ENCODE results near the gene KRCC1.
"Not testable (repeated sequence)": the region's sequence is repeated elsewhere in the genome, so short reads cannot be mapped to it uniquely, and the experiment has no call there.

Gene KRCC1

GRCh38 chr2:87996570-87996969 lies 59.0 kb downstream of the KRCC1 start:
- no peak for DNase-seq

- no peak for DNase-seq
Observed at GRCh38 chr2:87995756-87996155, 59.8 kb downstream of the KRCC1 start.

GRCh38 chr2:87994304-87994850 lies 61.2 kb downstream of the KRCC1 start:
- DNase-seq: not testable (repeated sequence)

GRCh38 chr2:87992569-87992968 lies 63.0 kb downstream of the KRCC1 start:
- not testable (repeated sequence) for DNase-seq

- DNase-seq: not testable (repeated sequence)
Observed at GRCh38 chr2:87987473-87987872, 68.1 kb downstream of the KRCC1 start.

- not testable (repeated sequence) for DNase-seq
Observed at GRCh38 chr2:87985902-87986301, 69.7 kb downstream of the KRCC1 start.

GRCh38 chr2:87981182-87981581 lies 74.4 kb downstream of the KRCC1 start:
- not testable (repeated sequence) for DNase-seq

All from DMS153 (cell line).